Measurements from ENCODE around the gene SPRR2F.
"Not testable (repeated sequence)": the region's sequence is repeated elsewhere in the genome, so short reads cannot be mapped to it uniquely, and the experiment has no call there.

The SPRR2F gene

DNA sequence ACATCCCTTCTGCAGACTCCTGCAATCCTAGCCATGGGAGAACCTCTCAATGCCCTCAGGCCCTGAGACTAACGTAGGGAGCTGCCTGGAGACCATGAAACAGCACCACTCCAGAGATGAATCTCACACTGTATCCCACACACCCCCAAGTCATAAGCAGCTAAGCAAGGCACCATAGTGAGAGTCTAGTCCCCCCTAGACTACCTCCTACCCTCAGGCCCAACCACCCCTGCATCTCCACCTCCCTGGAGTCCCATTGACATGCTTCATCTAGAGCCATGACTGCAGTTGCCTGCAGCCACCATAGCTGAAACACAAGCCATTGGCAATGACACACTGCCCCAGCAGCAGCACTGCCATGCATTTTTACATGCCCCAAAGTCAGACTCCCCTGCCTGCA, 20.0 kb upstream of the SPRR2F start:
- no peak overlapping the region for H3K4me3 ChIP-seq (ENCODE audit: low read depth, low read length)
- TF ChIP-seq, protein P1, sequence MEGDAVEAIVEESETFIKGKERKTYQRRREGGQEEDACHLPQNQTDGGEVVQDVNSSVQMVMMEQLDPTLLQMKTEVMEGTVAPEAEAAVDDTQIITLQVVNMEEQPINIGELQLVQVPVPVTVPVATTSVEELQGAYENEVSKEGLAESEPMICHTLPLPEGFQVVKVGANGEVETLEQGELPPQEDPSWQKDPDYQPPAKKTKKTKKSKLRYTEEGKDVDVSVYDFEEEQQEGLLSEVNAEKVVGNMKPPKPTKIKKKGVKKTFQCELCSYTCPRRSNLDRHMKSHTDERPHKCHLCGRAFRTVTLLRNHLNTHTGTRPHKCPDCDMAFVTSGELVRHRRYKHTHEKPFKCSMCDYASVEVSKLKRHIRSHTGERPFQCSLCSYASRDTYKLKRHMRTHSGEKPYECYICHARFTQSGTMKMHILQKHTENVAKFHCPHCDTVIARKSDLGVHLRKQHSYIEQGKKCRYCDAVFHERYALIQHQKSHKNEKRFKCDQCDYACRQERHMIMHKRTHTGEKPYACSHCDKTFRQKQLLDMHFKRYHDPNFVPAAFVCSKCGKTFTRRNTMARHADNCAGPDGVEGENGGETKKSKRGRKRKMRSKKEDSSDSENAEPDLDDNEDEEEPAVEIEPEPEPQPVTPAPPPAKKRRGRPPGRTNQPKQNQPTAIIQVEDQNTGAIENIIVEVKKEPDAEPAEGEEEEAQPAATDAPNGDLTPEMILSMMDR (IDR thresholded peaks at IDR 0.05; ENCODE audit: low read depth, low read length): no peak

DNA sequence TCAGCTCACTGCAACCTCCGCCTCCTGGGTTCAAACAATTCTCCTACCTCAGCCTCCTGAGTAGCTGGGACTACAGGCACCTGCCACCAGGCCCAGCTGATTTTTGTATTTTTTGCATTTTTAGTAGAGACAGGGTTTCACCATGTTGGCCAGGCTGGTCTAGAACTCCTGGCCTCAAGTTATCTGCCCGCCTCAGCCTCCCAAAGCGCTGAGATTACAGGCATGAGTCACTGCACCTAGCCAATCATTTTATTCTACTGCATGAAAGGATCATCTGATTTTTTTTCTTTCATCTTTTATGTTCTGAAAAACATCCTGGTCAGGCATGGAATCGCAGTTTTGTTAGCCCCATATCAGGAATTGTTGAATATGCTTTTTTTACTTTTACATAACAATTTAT, 15.4 kb upstream of the SPRR2F start:
- not testable (repeated sequence) for H3K4me3 ChIP-seq (ENCODE audit: low read depth, low read length)

DNA sequence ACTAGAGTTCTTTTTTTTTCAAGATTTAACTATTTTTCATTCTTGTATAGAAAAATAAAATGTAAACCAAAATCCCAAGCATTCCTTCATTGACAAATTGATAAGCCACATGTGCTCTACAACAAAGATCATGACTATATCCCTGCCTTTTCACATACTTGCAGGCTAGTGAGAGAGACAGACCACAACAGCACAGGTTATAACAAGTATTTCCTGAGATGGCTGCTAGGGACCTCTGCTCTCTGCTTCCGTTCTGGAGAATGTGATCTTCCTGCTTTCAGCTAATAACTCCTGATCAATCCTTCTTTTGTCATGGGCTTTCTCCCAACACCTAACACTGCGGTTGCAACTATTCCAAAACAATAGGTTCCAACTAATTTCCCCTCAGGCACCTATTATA, 14.0 kb upstream of the SPRR2F start:
- H3K4me3 ChIP-seq (ENCODE audit: low read depth, low read length): no peak overlapping the region
- TF ChIP-seq, protein P1 (IDR thresholded peaks at IDR 0.05; ENCODE audit: low read depth, low read length): no peak

DNA sequence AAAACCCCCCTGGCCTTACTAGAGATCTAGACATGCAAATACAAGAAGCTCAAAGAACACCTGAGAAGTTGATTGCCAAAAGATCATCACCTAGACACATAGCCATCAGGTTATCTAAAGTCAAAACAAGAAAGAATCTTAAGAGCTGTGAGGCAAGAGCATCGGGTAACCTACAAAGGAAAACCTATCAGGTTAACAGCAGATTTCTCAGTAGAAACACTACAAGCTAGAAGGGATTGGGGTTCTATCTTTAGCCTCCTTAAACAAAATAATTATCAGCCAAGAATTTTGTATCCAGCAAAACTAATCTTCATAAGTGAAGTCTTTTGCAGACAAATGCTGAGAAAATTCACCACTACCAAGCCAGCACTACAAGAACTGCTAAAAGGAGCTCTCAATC, 12.2 kb upstream of the SPRR2F start:
- H3K4me3 ChIP-seq (ENCODE audit: low read depth, low read length): no peak overlapping the region
- TF ChIP-seq, protein P1 (IDR thresholded peaks at IDR 0.05; ENCODE audit: low read depth, low read length): no peak

DNA sequence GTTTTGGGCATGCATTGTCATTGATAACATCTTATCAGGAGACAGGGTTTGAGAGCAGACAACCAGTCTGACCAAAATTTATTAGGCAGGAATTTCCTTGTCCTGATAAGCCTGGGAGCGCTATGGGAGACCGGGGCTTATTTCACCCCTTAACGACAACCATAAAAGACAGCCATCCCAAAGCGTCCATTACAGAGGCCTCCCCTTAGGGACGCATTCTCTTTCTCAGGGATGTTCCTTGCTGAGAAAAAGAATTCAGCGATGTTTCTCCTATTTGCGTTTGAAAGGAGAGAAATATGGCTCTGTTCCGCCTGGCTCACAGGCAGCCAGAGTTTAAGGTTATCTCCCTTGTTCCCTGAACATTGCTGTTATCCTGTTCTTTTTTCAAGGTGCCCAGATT, 10.5 kb upstream of the SPRR2F start:
- H3K4me3 ChIP-seq (ENCODE audit: low read depth, low read length): not testable (repeated sequence)

DNA sequence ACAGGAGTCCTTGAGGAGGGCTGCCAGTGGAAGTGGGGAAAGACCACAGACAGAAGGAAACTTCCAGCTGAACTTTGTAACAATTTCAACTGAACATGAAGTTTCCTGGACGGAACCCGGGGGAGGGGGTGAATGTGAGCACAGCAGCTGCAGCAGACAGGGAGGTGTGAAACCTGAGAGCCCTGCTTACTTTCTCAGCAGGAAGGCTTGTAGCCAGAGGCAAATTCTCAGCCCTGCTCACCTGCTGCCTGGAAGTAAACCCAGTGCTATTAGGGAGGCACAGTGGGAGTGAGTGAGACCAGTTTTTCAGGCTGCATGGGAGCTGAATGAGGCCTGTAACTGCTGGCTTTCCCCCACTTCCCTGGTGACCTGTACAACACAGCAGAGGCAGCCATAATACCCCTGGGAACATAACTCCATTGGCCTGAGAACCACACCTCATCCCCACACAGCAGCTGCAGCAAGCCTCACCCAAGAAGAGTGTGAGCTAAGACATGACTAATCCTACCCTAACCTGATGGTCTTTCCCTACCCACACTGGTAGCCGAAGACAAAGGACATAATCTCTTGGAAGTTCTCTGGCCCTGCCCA, 9.6 kb upstream of the SPRR2F start:
- no peak overlapping the region for H3K4me3 ChIP-seq (ENCODE audit: low read depth, low read length)
- TF ChIP-seq, protein P1 (IDR thresholded peaks at IDR 0.05; ENCODE audit: low read depth, low read length): no peak

DNA sequence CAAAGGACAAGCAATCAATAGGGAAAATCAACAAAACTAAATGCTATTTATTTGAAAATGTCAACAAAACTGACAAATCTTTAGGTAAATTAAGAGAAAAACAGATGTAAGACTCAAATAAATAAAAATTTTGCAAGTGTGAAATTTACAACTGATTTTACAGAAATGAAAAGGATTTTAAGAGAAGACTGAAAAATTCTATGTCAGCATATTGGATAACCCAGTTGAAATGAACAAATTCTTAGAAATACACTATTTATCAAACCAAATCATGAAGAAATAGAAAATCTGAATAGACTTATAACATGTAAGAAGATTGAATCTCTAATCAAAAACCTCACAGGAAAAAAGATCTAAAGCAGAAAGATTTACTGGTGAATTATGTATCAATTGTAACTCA, 7.6 kb upstream of the SPRR2F start:
- TF ChIP-seq, protein P1 (IDR thresholded peaks at IDR 0.05; ENCODE audit: low read depth, low read length): no peak
- no peak overlapping the region for H3K4me3 ChIP-seq (ENCODE audit: low read depth, low read length)

DNA sequence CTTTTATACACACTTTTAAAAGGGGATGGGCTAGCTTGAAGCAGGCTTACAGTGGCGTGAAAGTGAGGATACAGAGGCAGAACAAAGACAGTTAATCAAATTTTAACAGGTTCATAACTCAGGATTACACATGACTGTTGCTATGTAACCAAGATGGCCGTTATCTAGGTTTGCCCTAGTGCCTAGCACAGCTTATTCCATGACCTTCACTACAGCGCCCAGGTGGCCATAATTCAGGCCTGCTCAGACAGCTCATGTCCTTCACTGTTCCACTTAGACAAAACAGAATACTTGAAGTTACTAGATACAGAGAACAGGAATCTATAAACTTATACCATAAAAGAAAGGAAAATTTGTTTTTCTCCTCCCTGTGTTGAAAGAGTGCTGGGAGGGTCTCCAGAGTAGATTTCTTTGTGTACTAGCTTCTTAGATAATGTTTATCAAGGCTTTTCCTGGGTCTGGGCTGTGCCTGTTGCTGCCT, 6.2 kb upstream of the SPRR2F start:
- H3K4me3 ChIP-seq (ENCODE audit: low read depth, low read length): no peak overlapping the region
- TF ChIP-seq, protein P1 (IDR thresholded peaks at IDR 0.05; ENCODE audit: low read depth, low read length): no peak

DNA sequence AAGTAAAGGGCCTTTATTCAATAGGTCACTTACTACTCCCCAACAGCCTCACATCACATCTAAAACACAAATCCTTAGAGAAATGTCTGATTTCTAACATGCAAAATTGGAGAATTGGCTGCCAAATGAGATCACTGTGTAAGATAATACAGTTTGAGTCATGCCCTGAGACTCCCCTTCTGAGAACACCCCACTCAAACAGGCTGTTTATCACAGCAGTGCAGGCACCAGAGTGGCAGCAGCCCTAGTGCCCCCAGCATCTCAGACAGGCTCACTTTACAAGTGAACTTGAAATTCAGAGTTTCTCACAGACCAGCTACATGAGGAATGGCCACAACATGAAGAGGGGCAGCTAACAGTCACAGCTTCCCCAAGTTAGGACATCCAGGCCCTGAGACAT, 1.9 kb upstream of the SPRR2F start:
- not testable (repeated sequence) for H3K4me3 ChIP-seq (ENCODE audit: low read depth, low read length)

DNA sequence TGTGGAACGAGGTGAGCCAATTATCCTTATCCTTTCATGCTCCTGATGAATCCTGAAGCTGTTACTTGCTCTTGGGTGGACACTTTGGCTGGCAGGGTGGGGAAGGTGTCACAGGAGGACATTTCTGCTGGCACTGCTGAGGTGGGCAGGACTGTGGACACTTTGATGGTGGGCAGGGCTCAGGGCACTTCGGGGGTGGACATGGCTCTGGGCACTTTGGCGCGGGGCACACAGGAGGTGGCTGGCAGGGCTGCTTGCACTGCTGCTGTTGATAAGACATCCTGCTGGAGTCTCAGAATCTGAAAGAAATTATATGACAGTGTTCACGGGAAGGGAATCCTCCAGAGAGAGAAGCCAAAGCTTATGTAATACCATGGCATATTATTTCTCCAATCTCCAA, 862 bp downstream of the SPRR2F start:
- not testable (repeated sequence) for H3K4me3 ChIP-seq (ENCODE audit: low read depth, low read length)
